ENCODE results near the gene IGSF23.
A peak's percentile ranks its signal among the peaks of the same experiment; 100 is the strongest.
"Not testable (repeated sequence)": the region's sequence is repeated elsewhere in the genome, so short reads cannot be mapped to it uniquely, and the experiment has no call there.

Gene IGSF23

DNA sequence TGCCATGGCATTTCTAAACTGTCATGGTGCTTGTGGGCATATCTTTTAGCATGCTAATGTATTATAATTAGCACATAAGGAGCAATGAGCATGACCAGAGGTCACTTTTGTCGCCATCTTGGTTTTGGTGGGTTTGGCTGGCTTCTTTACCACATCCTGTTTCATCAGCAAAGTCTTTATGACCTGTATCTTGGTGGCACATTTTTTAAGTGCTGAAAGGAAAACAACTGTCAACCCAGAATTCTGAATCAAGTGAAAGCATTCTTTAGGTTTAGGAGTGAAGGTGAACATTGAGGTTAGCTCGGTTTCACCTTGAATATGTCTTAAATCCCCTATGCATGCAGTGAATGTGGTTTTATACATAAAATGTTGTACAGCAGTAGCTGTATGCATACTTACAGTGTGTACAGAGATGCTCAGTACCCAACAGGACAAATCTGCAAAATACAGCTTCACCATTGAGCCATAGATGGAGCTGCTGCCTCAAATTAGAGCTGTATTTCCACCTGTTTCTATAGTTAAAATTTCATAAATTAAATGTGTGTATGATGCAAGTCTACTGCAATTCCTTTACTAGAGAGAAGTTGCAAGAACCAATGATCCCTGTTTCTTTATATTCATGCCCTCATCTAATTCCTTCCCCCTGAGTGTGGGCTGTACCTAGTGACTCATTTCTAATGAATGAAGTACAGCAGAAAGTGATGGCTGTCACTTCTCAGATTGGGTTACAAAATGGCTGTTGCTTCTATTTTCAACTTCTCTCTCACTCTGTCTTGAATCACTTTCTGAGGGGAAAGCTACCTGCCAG, 25.2 kb upstream of the IGSF23 start:
- no peak for DNase-seq (ENCODE audit: low spot score)

DNA sequence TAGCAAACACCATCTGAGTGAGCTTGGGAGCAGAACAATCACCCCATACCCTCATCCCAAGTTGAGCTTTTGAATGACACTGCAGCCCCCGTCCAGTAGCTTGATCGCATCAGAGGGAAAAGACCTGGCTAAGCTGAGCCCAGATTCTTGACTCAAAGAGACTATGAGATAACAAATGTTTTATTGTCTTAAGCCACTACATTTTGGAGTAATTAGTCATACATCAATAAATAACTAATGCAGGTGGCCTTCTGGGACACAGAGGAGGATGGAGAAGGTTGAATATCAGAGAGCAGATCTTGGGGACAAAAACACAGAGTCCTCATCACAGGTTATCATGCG, 24.6 kb upstream of the IGSF23 start:
- DNase-seq (ENCODE audit: low spot score): no peak

DNA sequence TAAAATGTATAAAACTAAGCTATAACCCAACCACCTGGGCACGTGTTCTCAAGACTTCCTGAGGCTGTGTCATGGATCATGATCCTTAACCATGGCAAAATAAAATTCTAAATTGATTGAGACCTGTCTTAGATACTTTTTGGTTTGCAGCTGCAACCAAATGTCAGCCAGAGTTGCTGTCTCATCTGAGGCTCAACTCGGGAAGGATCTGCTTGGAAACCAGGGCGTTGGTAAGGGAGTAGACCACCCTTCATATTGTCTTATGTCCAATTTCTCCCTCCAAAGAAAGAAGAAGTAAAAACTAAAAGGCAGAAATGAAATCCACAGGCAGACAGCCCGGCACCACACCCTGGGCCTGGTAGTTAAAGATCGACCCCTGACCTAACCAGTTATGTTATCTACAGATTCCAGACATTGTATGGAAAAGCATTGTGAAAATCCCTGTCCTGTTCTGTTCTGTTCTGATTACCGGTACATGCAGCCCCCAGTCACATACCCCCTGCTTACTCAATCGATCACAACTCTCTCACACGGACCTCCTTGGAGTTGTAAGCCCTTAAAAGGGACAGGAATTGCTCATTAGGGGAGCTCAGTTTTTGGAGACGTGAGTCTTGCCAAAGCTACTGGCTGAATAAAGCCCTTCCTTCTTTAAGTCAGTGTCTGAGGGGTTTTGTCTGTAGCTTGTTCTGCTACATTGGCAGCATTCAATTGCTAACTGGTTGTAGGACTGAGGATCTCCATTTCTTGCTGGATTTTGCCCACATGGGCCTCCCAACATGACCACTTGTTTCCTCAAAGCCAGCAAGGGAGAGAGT, 22.9 kb upstream of the IGSF23 start:
- no peak for DNase-seq (ENCODE audit: low spot score)

DNA sequence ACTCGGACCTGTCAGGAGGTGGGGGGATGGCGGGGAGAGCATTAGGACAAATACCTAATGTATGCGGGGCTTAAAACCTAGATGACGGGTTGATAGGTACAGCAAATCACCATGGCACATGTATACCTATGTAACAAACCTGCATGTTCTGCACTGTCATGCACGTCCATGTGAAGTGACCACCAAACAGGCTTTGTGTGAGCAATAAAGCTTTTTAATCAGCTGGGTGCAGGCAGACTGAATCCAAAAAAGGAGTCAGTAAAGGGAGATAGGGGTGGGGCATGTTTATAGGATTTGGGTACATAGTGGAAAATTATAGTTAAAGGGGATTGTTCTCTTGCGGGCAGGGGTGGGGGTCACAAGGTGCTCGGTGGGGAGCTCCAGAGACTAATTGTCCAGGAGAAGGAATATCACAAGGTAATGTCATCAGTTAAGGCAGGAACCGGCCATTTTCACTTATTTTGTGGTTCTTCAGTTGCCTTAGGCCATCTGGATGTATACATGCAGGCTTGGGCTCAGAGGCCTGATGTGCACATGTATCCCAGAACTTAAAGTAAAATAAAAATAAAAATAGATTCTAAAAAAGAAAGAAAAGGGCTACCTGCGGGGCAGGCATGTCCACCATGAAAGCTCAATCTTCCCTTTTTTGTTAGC, 21.9 kb upstream of the IGSF23 start:
- not testable (repeated sequence) for DNase-seq (ENCODE audit: low spot score)

DNA sequence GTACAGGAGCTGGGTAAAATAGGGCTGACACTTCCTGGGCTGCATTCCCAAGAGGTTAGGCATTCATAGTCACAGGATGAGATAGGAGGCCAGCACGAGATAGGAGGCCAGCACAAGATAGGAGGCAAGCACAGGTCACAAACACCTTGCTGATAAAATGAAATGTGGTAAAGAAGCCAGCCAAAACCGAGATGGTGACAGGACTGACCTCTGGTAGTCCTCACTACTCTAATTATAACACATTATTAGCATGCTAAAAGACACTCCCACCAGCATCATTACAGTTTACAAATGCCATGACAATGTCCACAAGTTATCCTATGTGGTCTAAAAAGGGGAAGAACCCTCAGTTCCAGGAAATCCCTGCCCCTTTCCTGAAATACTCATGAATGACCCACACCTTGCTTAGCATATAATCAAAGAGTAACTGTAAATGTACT, 20.9 kb upstream of the IGSF23 start:
- DNase-seq (ENCODE audit: low spot score): no peak

DNA sequence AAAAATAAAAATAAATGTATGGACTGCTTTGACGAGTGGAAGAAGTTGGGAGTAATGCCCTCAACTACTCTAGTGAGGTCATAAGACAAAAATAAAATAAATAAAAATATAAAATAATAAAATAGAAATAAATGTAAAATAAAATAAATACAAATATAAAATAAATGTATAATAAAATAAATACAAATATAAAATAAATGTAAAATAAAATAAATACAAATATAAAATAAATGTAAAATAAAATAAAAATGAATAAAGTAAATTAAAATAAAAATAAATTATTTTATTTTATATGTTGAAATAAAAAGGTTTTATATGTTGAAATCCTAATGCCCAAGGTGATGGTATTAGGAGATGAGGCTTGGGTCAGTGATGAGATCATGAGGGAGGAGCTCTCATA, 20.1 kb upstream of the IGSF23 start:
- DNase-seq (ENCODE audit: low spot score): no peak

DNA sequence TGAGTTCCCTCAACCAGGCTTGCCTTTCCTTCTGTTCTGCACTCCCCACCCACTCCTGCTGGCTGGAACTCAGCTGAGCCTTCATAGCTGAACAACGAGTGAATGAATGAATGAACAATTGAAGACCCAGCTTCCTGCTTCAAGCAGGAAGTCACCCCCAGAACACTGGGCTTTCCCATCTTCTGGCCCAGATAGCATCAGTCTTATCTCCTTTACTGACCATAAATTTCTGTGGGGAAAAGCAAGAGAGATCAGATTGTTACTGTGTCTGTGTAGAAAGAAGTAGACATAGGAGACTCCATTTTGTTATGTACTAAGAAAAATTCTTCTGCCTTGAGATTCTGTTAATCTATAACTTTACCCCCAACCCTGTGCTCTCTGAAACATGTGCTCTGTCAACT, 19.5 kb upstream of the IGSF23 start:
- not testable (repeated sequence) for DNase-seq (ENCODE audit: low spot score)

DNA sequence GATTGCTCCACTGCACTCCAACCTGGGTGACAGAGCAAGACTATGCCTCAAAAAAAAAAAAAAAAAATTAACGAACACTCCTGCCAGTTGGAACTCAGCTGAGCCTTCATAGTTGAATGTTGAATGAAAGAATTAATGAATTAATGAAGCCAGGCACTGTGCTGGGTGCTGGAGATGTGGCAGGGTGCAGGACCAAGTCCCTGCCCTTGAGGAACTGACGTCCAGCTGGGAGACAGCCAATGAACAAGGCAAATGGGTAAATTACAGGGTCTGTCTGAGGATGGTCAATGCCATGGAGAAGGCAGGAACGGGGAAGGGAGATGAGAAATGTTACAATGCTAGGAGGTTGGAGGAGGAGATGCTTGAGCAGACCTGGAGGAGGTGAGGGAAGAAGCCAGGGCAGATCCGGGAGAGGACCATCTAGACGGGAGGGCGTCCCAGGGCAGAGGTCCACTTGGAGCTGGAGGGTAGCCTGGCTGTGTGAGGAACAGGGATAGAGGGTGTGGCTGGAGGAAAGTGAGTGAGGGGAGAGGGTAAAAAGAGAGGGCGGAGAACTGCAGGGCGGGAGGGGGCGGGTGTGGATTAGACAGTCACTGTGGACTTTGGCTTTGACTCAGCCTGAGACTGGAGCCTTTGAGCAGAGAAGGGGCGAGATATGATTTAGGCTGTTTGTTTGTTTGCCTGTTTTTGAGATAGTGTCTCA, 16.8 kb upstream of the IGSF23 start:
- DNase-seq (ENCODE audit: low spot score): no peak

DNA sequence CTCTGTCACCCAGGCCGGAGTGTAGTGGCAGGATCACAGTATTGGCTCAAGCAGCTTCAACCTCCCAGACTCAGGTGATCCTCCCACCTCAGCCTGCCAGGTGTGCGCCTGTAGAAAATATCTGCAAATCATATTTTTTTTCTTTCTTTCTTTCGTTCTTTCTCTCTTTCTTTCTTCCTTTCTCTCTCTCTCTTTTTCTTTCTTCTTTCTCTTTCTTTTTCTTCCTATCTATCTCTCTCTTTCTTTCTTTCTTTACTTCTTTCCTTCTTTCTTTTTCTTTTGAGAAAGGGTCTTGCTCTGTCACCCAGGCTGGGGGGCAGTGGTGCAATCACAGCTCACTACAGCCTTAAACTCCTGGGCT, 16.3 kb upstream of the IGSF23 start:
- DNase-seq (ENCODE audit: low spot score): no peak

DNA sequence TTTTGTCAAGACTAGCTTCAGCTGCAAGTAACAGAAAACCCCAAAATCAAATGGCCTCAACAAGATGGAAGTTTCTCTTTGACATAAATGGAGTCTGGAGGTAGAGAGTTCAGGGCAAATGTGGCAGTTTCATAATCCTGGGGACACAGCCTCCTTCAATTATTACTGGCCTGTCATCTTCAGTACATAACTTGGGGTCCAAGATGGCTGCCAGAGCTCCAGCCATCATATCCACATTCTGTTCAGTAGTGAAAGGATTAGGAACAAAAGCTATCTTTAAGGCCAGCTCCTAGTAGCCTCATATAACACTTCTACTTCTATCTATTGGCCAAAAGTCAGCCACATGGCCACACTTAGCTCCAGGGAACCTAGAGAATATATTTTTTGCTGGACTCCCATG, 15.0 kb upstream of the IGSF23 start:
- no peak for DNase-seq (ENCODE audit: low spot score)

DNA sequence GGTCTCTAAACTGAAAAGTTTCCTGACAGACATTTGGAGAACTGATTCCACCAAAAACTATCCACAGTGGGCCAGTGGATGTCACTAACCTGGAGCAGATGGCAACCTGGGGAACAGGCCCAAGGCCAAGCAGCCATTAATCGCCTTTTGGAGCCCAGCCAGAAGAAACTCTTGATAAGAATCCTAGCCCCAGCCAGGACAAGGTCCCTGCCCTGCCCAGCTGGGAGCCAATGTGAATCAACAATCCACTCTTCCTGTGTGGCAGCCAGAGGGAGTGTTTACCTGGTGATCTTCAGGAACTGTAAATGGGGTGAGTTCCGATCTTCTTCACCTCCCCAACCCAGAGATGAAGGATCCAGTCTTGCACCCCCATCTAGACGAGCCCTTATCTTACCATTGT, 14.5 kb upstream of the IGSF23 start:
- DNase-seq (ENCODE audit: low spot score): no peak

DNA sequence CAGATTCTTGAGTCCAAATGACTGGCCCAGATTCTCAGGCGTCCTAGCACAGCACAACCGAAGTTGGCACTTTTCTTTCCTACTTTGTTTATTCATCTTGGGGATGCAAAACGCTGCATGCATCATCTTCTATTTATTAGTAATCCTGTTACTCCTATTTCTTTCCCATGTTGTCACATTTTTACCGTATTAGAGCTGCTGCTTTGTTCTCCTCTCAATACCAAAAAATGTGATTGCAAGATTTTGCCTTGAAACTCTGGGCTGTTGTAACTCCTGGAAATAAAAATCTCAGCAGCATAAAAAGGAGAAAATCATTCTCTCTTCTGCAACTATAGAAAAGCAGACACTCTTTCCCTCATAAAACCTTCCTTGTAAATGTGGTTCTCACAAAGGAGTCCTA, 12.9 kb upstream of the IGSF23 start:
- no peak for DNase-seq (ENCODE audit: low spot score)

DNA sequence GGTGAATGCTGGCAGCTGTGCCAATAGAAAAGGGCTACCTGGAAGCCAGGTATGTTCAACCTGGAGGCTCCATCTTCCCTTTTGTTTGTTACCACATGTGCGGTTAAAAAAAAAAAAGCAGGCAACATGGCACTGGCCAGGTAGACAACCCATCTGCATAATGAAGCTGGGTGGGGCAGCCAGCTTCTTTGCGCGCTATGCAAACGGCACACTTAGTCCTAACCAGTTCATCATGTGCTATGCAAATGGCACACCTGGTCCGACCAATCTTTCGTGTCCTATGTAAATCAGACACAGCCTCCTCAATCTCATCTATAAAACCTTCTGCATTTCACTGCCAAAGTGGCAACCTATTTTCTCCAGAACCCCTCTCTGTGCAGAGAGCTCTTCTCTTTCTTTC, 11.3 kb upstream of the IGSF23 start:
- DNase-seq (ENCODE audit: low spot score): peak; percentile 42

DNA sequence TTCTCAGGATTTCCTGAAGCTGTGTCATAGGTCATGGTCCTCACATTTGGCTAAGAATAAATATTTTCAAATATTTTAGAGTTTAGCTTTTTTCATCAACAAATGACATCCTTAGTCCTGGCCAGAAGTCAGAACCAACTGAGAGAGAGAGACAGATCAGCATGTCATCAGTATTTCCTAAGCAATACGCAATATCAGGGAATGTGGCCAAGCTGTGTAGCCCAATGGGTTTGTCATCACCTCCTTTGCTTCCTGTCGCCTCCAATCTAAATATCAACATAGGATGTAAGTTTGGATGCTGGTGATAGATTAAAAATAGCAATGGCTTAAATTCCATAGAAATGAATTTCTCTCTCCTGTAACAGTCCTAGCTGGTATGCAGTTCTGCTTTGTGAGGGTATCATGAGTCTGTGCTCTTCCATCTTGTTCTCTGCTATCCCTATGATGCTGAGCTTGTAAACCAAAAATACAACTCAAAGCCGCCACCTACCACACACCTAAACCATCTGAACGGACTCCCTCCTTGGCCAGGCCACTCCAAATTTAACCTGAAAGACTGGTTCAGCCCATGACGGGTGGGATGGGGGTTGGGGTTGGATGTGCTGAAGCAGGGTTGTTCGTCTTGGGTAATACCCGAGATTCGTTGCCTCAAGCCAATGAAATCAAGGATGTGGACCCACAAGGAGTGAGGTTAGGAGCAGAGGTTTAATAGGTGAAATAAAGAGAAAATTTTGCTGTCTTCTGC, 10.0 kb upstream of the IGSF23 start:
- DNase-seq (ENCODE audit: low spot score): no peak

DNA sequence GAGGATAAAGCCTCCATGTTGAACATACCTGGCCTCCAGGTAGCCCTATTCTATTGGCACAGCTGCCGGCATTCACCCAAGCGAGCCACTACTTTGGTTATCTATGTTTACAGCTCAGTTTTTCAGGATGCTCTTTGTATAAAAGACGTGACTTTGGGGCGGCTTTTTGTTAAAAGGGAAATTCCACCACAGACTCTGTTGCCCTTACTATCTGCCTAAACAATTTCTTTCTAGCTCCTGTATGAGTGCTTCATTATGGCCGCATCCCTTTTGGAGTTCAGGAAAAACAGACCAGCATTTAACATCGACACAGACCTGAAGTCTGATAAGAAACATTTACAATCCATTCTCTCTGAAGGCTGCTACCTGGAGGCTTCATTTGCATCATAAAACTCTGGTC, 9.1 kb upstream of the IGSF23 start:
- no peak for DNase-seq (ENCODE audit: low spot score)

DNA sequence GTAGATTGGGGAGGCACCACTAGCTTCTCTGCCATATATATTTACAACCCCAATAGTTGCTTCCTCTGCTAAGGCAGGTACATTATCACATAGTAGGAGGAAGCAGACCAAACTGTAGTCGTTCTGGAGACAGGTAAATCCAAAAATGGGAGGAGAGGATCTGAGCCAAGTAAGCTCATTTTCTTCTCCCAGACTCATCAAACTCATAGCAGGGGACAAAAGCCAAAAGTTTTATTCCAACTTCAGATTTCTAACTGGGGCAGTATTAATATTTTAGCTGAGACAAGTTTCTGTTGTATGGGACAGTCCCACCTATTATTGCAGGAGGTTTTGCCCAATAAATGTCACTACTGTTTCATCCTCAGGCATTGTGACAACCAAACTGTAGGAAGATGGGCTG, 7.8 kb upstream of the IGSF23 start:
- no peak for DNase-seq (ENCODE audit: low spot score)

DNA sequence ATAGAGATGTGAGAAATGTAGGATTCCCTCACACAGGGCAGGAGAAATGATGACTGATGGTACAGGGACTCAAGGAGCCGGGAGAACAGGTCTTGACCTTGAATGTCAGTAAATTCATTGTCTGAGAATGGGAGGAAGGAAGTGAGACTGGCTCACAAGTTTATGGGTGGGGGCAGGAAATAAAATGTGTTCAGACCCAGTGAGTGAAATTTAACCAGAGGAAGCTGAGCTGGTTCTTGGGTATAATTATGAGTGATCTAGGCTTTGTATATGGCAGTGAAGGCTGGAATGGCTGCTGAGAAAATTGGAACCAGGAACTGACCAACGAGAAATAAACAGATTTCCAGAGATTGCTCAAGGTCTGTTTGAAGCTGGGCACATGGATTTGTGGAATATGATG, 6.3 kb upstream of the IGSF23 start:
- no peak for DNase-seq (ENCODE audit: low spot score)

DNA sequence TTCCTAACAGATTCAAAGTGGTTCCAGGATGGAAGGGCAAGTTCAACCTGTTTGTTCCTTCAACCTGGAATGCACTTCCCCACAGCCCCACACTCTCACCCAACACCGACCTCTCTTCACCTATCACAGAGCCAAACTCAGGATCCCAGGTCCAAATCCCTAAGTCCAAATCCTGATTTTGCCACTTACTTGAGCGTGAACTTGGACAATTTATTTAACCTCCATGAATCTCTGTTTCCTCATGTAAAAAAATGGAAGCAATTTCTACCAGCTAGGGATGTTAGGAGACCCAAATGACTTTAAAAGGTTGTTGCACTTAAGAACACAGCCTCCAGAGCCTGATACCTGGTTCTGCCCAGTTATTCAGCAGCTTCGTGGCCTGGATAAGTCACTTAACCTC, 5.4 kb upstream of the IGSF23 start:
- no peak for DNase-seq (ENCODE audit: low spot score)

DNA sequence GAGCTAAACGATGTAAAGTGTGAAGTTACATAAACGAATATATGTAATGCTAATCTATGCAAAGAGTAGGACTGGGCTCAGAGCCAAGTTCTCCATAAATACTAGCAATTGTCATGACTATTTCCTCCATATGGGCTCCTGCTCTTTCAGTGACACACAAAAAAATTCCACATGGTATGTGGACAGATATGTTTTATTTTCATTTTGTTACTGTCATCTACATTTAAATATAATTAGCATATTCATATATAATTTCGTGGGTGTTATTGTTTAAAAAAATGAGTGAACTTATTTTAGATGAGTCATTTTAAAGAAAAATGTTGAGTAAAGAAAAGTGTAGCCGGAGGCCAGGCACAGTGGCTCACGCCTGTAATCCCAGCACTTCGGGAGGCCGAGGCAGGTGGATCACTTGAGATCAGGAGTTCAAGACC, 5.0 kb upstream of the IGSF23 start:
- no peak for DNase-seq (ENCODE audit: low spot score)

DNA sequence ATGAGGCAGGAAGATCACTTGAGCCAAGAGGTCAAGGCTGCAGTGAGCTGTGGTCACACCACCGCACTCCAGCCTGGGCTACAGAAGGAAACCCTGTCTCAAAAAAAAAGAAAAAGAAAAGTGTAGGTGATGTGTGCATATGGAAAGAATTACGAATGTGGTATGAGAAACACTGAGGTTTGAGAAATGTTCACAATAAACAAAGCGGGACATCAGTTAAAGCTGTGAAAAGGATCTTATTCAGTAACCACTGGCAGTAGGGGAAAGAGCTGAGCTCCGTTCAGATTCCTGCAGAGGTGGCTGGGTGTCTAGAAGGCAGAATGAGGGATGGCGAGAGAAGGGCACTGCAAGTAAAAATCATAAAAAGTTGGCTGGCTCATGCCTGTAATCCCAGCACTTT, 4.1 kb upstream of the IGSF23 start:
- DNase-seq (ENCODE audit: low spot score): no peak

DNA sequence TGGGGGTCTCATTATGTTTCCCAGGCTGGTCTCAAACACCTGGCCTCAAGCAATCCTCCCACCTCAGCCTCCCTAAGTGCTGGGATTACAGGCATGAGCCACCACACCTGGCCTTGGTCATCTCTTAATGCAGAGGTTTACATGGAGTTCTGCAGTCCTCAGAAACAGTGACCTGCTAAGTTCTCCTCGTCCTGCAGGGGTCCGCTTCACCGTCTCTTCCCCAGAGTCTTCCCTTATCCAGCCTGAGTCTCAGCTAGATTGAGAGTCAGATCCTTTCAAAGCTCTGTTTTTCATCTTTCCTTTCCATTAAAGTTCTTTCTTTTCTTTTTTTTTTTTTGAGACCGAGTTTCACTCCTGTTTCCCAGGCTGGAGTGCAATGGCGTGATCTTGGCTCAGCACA, 2.9 kb upstream of the IGSF23 start:
- DNase-seq (ENCODE audit: low spot score): peak; percentile 45

DNA sequence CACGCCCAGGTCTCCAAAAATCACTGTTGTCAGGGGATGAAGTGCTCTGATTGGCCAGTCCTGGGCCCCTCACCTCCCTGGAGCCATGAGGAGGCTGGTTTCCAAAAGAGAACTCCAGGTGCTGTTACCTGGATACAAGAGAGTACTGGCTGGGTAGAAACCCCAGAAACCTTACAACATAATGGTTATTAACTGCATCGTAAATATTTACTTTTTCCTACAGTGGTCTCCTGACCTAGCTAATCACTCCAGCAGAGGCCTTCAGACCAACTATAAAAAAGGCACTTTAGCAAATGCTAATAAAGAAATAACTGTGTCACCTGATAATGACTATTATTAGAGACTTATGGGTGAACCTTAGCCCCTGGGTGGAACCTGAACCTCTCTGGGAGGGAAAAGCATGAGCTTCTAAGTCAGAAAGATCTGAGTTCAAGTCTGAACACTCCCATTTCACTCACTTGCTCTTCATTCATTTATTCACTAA, 1.5 kb upstream of the IGSF23 start:
- no peak for DNase-seq (ENCODE audit: low spot score)

Data from iPS-NIHi11 (cell line).